Esophagus squamous epithelium (tissue), 5 donors: ENCODE data around the gene VCL. TPM values are rescaled to one million over a fixed set of nuclear protein-coding genes. Genes with fewer than 3 reads are reported as not detected.

Experiments used
- DNase-seq: peaks from one replicate; lab custom pipeline; 2025; lab: John Stamatoyannopoulos, UW
- H3K27ac ChIP-seq, 4 donors: fragments of 200-600 bp; sonication (generic); one replicate each; pipeline ENCODE4 v1.5.1; 2016 to 2019; ENCODE audit warnings: mild to moderate bottlenecking in 1 of 4
- H3K27me3 ChIP-seq, 4 donors: fragments of 200-600 bp; sonication (generic); 1 replicate in 3 of 4; 2 replicates in 1 of 4; pipeline versions ENCODE4 v1.5.1 to v1.6.0; 2017 to 2021; ENCODE audit warnings: antibody characterized with exemption in 1 of 4
- H3K36me3 ChIP-seq, 3 donors: fragments of 200-600 bp; sonication (generic); one replicate each; pipeline ENCODE4 v1.5.1; 2016 to 2019
- H3K4me1 ChIP-seq, 3 donors: fragments of 200-600 bp; sonication (generic); one replicate each; pipeline ENCODE4 v1.5.1; 2017 to 2019
- H3K4me3 ChIP-seq, 4 donors: fragments of 200-600 bp; sonication (generic); 1 replicate in 3 of 4; 2 replicates in 1 of 4; pipeline ENCODE4 v1.5.1; 2016 to 2019; ENCODE audit warnings: mild to moderate bottlenecking in 2 of 4, moderate library complexity in 1 of 4
- H3K9me3 ChIP-seq, 3 donors: fragments of 200-600 bp; sonication (generic); one replicate each; pipeline ENCODE4 v1.5.1; 2016 to 2019
- CTCF ChIP-seq, 6 experiments: fragments of 450-650 bp in 4 of 6; fragments of 200-600 bp in 2 of 6; sonication (generic) in 2 of 6; IDR thresholded peaks; one replicate each; pipeline ENCODE4 v1.5.1; 2016 to 2019; ENCODE audit warnings: antibody characterized with exemption in 6 of 6, mild to moderate bottlenecking in 4 of 6, moderate library complexity in 4 of 6
- POLR2A ChIP-seq, 4 donors: fragments of 450-650 bp; IDR thresholded peaks; one replicate each; pipeline ENCODE4 v1.6.1; 2017; ENCODE audit warnings: antibody characterized with exemption in 4 of 4, mild to moderate bottlenecking in 4 of 4, moderate library complexity in 3 of 4
- WGBS, 2 donors: methylation state at CpG; one replicate each; pipeline ENCODE4 v1.1.5; 2018; 5-methylcytosine and 5-hydroxymethylcytosine counted together
- intact Hi-C: fragments of 100-400 bp; cut with DNase I; formaldehyde crosslinking; loops from one replicate; pipeline ENCODE4 v1.15.0; 2022
- total RNA-seq, 4 donors: library from RNA; depleted of rRNA; stranded (reverse); fragments of >200 nt; gene quantifications; one replicate each; pipeline ENCODE4 v1.1.0, GENCODE V29; 2016
- donor health status: DM: yes; HTN: yes; CAD: no.

VCL gene
- total RNA-seq, 4 donors from 2014 or later: 64.8 to 143 (median 75.0) TPM

- intact Hi-C loops: no loop called here
- Histone ChIP-seq H3K36me3 (peaks cover 26 to 99% (median 29%) of the 10 kb centered on the region in 3 donors), H3K27me3 (no peaks in the 10 kb centered on the region), H3K4me3 (no peak overlapping the region), H3K27ac (peak overlapping the region in 3 of 4 donors; percentile 11 to 46 (median 45)), H3K9me3 (no peaks in the 10 kb centered on the region), H3K4me1 (peaks cover 4 to 42% (median 8%) of the 10 kb centered on the region in 3 donors)
- TF ChIP-seq POLR2A (IDR thresholded peaks at IDR 0.05): no peak
- TF ChIP-seq CTCF (IDR thresholded peaks at IDR 0.05): no peak
- DNase-seq: no peak
- 70 to 79% methylated on average over 3 of the region's 3 CpGs for WGBS, 2 donors
Observed at GRCh38 chr10:74118804-74119203, 120.9 kb downstream of the VCL start.

- Histone ChIP-seq H3K36me3 (peaks cover 21 to 99% (median 24%) of the 10 kb centered on the region in 3 donors), H3K27ac (no peak overlapping the region)
- intact Hi-C loops: no loop called here
Observed at GRCh38 chr10:74120911-74121310, 123.0 kb downstream of the VCL start.

GRCh38 chr10:74121368-74121767, 123.5 kb downstream of the VCL start:
- H3K36me3 ChIP-seq: peaks cover 23 to 99% (median 24%) of the 10 kb centered on the region in 3 donors
- WGBS, 2 donors: 81 to 84% methylated on average over 1 of the region's 1 CpG

More at GRCh38 chr10:74120911-74121310, 123.0 kb downstream of the VCL start:
- H3K4me3 ChIP-seq: no peak overlapping the region
- DNase-seq: no peak
- 58 to 67% methylated on average over 1 of the region's 1 CpG for WGBS, 2 donors
- H3K27me3 ChIP-seq: no peaks in the 10 kb centered on the region
- TF ChIP-seq POLR2A (IDR thresholded peaks at IDR 0.05) (no peak), CTCF (IDR thresholded peaks at IDR 0.05) (no peak)
- H3K9me3 ChIP-seq: no peaks in the 10 kb centered on the region
- H3K4me1 ChIP-seq: peaks cover 0 to 37% (median 6%) of the 10 kb centered on the region in 3 donors

DNA sequence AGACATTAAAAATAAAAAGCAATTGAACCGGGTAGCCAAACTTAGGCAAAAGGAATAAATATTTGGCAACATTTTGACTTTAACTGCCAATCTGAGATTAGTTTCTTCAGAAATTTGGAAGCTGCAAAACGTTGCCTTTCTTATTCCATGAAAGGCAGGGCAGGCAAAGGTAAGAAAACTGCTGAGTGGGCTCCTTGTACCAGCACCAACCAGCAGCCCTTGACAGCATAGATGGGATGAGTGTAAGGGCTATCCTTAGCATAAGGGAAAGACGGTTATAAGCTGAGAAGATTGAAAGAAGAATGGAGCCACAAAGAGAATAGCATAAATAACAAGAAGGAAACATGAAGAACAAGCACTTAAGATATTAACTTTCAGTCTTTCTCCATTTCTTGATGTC, 124.1 kb downstream of the VCL start:
- 42 to 64% methylated on average over 3 of the region's 3 CpGs for WGBS, 2 donors
- no peak for DNase-seq
- H3K36me3 ChIP-seq: peaks cover 22 to 99% (median 26%) of the 10 kb centered on the region in 3 donors
- H3K4me1 ChIP-seq: peaks cover 0 to 37% (median 6%) of the 10 kb centered on the region in 3 donors
- H3K27me3 ChIP-seq: no peaks in the 10 kb centered on the region
- TF ChIP-seq CTCF (IDR thresholded peaks at IDR 0.05) (no peak), POLR2A (IDR thresholded peaks at IDR 0.05) (no peak)
- no peak overlapping the region for H3K27ac ChIP-seq
- no peak overlapping the region for H3K4me3 ChIP-seq
- intact Hi-C loops: no loop called here
- H3K9me3 ChIP-seq: no peaks in the 10 kb centered on the region

More at GRCh38 chr10:74121368-74121767, 123.5 kb downstream of the VCL start:
- Histone ChIP-seq H3K4me1 (peaks cover 0 to 37% (median 6%) of the 10 kb centered on the region in 3 donors), H3K9me3 (no peaks in the 10 kb centered on the region), H3K27me3 (no peaks in the 10 kb centered on the region), H3K4me3 (no peak overlapping the region), H3K27ac (no peak overlapping the region)
- intact Hi-C loops: no loop called here
- no peak for DNase-seq
- TF ChIP-seq POLR2A (IDR thresholded peaks at IDR 0.05): no peak
- no peak for TF ChIP-seq CTCF (IDR thresholded peaks at IDR 0.05)

DNA sequence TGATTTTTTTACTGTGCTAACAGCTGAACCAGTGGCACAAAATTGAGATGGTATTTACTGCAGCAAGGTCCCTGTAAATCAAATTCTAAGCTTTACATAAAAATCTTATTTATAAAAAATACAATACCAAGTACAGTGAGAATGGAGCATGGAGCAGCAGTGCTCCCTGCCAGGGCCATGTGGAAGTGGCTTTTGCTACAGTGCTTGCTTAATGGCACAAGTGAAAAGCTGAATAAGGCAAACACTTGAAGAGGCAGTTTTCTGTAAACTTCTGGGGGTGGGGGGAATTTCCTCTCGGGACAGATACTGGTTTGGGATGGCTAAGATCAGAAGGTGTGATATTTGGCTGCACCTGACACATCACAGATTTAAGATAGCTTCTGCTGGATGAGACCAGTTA, 125.2 kb downstream of the VCL start:
- no peak for TF ChIP-seq POLR2A (IDR thresholded peaks at IDR 0.05)
- TF ChIP-seq CTCF (IDR thresholded peaks at IDR 0.05): no peak
- Histone ChIP-seq H3K4me3 (no peak overlapping the region), H3K27ac (no peak overlapping the region), H3K4me1 (peaks cover 0 to 36% (median 6%) of the 10 kb centered on the region in 3 donors), H3K27me3 (no peaks in the 10 kb centered on the region), H3K9me3 (no peaks in the 10 kb centered on the region), H3K36me3 (peaks cover 12 to 99% (median 25%) of the 10 kb centered on the region in 3 donors)
- intact Hi-C loops: no loop called here
- WGBS, 2 donors: 0% methylated on average over 1 of the region's 1 CpG
- no peak for DNase-seq
